Natural killer cell (primary cell): ENCODE data around the gene APLF. TPM values are rescaled to one million over a fixed set of nuclear protein-coding genes. Genes with fewer than 3 reads are reported as not detected.
A peak's percentile ranks its signal among the peaks of the same experiment; 100 is the strongest.
"Not testable (repeated sequence)": the region's sequence is repeated elsewhere in the genome, so short reads cannot be mapped to it uniquely, and the experiment has no call there.

Experiments used
- ATAC-seq, 3 donors: fragments of 150-1000 bp in 2 of 3; fragments of 200-7000 bp in 1 of 3; cut with Tn5 transposase; 1 replicate in 1 of 3; 2 replicates in 2 of 3; pipeline ENCODE4 v1.10.0; 2021; ENCODE audit warnings: mild to moderate bottlenecking in 2 of 3, moderate library complexity in 2 of 3
- DNase-seq, 2 donors: peaks; one replicate each; pipeline versions ENCODE4 v3.0.0 to v3.0.0-alpha.2; 2013 to 2021; ENCODE audit warnings: mixed read lengths in 1 of 2
- H3K27ac ChIP-seq: one replicate; pipeline ENCODE4 v1.5.1; 2013; ENCODE audit warnings: mild to moderate bottlenecking, low read length
- H3K27me3 ChIP-seq: one replicate; pipeline ENCODE4 v1.6.1; 2013; ENCODE audit warnings: low read length; ENCODE audit not compliant: control insufficient read depth, insufficient read depth
- H3K36me3 ChIP-seq: one replicate; pipeline ENCODE4 v1.6.1; 2013; ENCODE audit warnings: low read length; ENCODE audit not compliant: control insufficient read depth, insufficient read depth
- H3K4me1 ChIP-seq: one replicate; pipeline ENCODE4 v1.6.1; 2013; ENCODE audit warnings: low read length; ENCODE audit not compliant: control insufficient read depth, insufficient read depth
- H3K4me3 ChIP-seq: one replicate; pipeline ENCODE4 v1.5.1; 2013; ENCODE audit warnings: low read length
- H3K9me3 ChIP-seq: one replicate; pipeline ENCODE4 v1.6.1; 2013; ENCODE audit warnings: low read length; ENCODE audit not compliant: control insufficient read depth, insufficient read depth
- H3K27ac Mint-ChIP-seq, 2 donors: one replicate each; pipeline ENCODE4 v1.8.0; 2022; ENCODE audit warnings: mild to moderate bottlenecking in 2 of 2, mixed read lengths in 2 of 2, moderate library complexity in 1 of 2
- H3K27me3 Mint-ChIP-seq, 2 donors: one replicate each; pipeline ENCODE4 v1.8.0; 2022; ENCODE audit warnings: low read depth in 2 of 2, mixed read lengths in 2 of 2
- H3K36me3 Mint-ChIP-seq: one replicate; pipeline ENCODE4 v1.8.0; 2022; ENCODE audit warnings: mixed read lengths
- H3K4me1 Mint-ChIP-seq, 2 donors: one replicate each; pipeline ENCODE4 v1.8.0; 2022; ENCODE audit warnings: mixed read lengths in 2 of 2
- H3K4me3 Mint-ChIP-seq: one replicate; pipeline ENCODE4 v1.8.0; 2022; ENCODE audit warnings: mild to moderate bottlenecking, moderate library complexity, mixed read lengths
- H3K9me3 Mint-ChIP-seq, 2 donors: one replicate each; pipeline ENCODE4 v1.8.0; 2022; ENCODE audit warnings: mixed read lengths in 2 of 2
- CTCF ChIP-seq: fragments of 200-600 bp; IDR thresholded peaks from one replicate; pipeline ENCODE4 v1.8.0; 2022; ENCODE audit warnings: antibody characterized with exemption
- WGBS: methylation state at CpG from one replicate; pipeline ENCODE4 v1.1.7; 2013; ENCODE audit warnings: missing lambda C conversion rate; ENCODE audit not compliant: insufficient coverage; 5-methylcytosine and 5-hydroxymethylcytosine counted together
- intact Hi-C: fragments of 100-400 bp; cut with micrococcal nuclease; formaldehyde crosslinking; loops from one replicate; pipeline ENCODE4 v1.14.2; 2022
- total RNA-seq, 4 donors: library from RNA; stranded (reverse); fragments of 120-200 nt in 1 of 4; gene quantifications; one replicate each; pipeline versions ENCODE4 v1.2.3 to v1.2.4, GENCODE V29; 2013 to 2022

Gene APLF
- total RNA-seq, 3 donors from 2014 or later (not counting 1 experiment from before 2014, with no cell fraction given) = 2.2 to 4.3 (median 3.8) TPM

GRCh38 chr2:68482296-68482820 lies 15.0 kb downstream of the APLF start:
- H3K27me3 Mint-ChIP-seq = peaks cover 0 to 9% of the 10 kb centered on the region in 2 donors
- H3K9me3 Mint-ChIP-seq = no peaks in the 10 kb centered on the region
- peaks cover 0 to 9% of the 10 kb centered on the region in 2 donors for H3K4me1 Mint-ChIP-seq
- Histone ChIP-seq H3K4me1 (no peaks in the 10 kb centered on the region), H3K36me3 (no peaks in the 10 kb centered on the region), H3K4me3 (no peak overlapping the region), H3K27me3 (no peaks in the 10 kb centered on the region), H3K27ac (no peak overlapping the region), H3K9me3 (no peaks in the 10 kb centered on the region)
- 88% methylated on average over 2 of the region's 2 CpGs for WGBS
- ATAC-seq = no peak
- no peak overlapping the region for H3K4me3 Mint-ChIP-seq
- no peaks in the 10 kb centered on the region for H3K36me3 Mint-ChIP-seq
- intact Hi-C loops = no loop called here
- no peak overlapping the region for H3K27ac Mint-ChIP-seq
- TF ChIP-seq CTCF = no peak
- DNase-seq = no peak

DNA sequence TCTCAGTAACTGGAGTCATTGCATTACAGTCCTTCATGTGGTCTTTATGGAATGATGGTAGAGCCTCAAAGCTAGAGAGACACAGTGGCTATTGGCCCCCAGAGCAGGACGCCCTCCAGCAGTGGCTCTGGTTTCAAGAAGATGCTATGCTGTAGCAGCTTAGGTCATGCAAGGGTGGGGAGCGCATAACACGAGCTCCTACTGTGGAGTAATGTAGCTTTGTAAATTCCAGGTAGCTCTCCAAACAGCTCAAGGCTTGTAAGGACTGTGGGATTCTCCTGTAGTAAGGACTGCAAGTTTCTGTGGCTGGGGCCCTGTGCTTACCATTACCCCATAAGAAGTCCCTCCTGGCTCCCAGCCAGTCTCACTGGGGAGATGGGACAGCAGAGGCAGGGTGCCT lies 15.6 kb downstream of the APLF start:
- no peak for DNase-seq
- Mint-ChIP-seq H3K36me3 (no peaks in the 10 kb centered on the region), H3K27me3 (peaks cover 0 to 9% of the 10 kb centered on the region in 2 donors), H3K9me3 (no peaks in the 10 kb centered on the region), H3K27ac (no peak overlapping the region), H3K4me3 (no peak overlapping the region), H3K4me1 (peaks cover 0 to 7% of the 10 kb centered on the region in 2 donors)
- Histone ChIP-seq H3K4me3 (no peak overlapping the region), H3K27me3 (no peaks in the 10 kb centered on the region), H3K27ac (no peak overlapping the region), H3K9me3 (no peaks in the 10 kb centered on the region), H3K36me3 (no peaks in the 10 kb centered on the region), H3K4me1 (no peaks in the 10 kb centered on the region)
- intact Hi-C loops = no loop called here
- no peak for TF ChIP-seq CTCF
- ATAC-seq = no peak
- WGBS = 98% methylated on average over 3 of the region's 3 CpGs

DNA sequence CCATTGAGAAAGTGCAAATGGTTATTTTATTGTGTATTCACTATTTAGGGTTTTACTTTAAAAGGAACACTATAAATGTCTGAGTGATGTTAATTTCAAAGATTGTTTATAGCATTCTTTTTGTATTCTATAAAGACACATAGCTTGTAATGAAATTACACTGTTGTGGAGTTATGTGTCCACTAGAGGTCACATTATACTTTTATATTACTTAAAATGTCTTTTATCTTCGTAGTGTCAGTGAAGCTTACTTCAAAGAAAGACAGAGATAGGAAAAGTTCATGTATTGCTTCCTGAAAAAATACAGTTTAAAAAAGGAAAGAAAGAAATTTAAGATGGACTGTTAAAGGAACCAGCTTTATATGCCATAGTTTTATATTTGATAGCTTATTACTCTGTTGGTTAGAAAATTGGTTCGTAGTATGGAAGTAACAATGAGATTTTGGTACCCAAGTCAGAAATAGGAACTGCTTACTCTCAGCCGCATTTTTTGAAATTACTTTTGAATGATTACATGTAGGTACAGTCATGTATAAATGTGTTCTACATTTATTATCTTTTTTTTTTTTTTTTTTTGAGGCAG lies 20.5 kb downstream of the APLF start:
- Histone ChIP-seq H3K9me3 (no peaks in the 10 kb centered on the region), H3K36me3 (no peaks in the 10 kb centered on the region), H3K27ac (no peak overlapping the region), H3K4me1 (no peaks in the 10 kb centered on the region), H3K27me3 (no peaks in the 10 kb centered on the region), H3K4me3 (no peak overlapping the region)
- H3K27me3 Mint-ChIP-seq = no peaks in the 10 kb centered on the region
- no peaks in the 10 kb centered on the region for H3K36me3 Mint-ChIP-seq
- DNase-seq = peak in 1 of 2 donors; percentile 56
- WGBS = 56% methylated on average over 2 of the region's 3 CpGs
- TF ChIP-seq CTCF = peak; percentile 47
- no peaks in the 10 kb centered on the region for H3K9me3 Mint-ChIP-seq
- H3K27ac Mint-ChIP-seq = no peak overlapping the region
- intact Hi-C loops = loop anchor here (1.0 kb wide), 1 partner anchor 437 kb away; no protein-coding TSS in a partner anchor
- peaks cover 0 to 5% of the 10 kb centered on the region in 2 donors for H3K4me1 Mint-ChIP-seq
- H3K4me3 Mint-ChIP-seq = no peak overlapping the region
- peak in 2 of 3 donors; percentile 62 to 69 for ATAC-seq

DNA sequence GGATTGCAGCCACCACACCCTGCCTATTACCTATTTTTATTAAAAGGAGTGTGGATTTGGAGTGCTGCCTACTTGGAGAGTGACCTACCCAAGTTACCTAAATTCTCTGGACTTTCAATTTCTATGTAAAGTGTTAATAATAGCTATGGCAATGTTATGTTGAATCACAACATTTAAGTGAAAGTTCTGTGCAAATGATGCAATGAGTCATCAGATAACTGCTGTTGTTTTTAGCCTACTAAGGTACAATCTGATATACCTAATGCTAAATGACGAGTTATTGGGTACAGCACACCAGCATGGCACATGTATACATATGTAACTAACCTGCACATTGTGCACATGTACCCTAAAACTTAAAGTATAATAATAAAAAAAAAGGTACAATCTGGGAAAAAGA lies 21.2 kb downstream of the APLF start:
- H3K36me3 ChIP-seq, H3K4me3 Mint-ChIP-seq, intact Hi-C loops, H3K4me1 ChIP-seq, H3K4me3 ChIP-seq, H3K9me3 ChIP-seq, H3K27me3 Mint-ChIP-seq, H3K27ac Mint-ChIP-seq, H3K9me3 Mint-ChIP-seq, H3K4me1 Mint-ChIP-seq, H3K36me3 Mint-ChIP-seq, H3K27ac ChIP-seq, ATAC-seq, DNase-seq, H3K27me3 ChIP-seq: not testable (repeated sequence)
- no CpG with 5 or more reads among the region's 1 CpG for WGBS
